HG03196 (cell line): ENCODE results near the gene TNPO3.
A peak's percentile ranks its signal among the peaks of the same experiment; 100 is the strongest.

ENCODE experiments used
- ATAC-seq: cut with Tn5 transposase; IDR thresholded peaks from one replicate; pipeline ENCODE4 v1.9.1; 2021; ENCODE audit not compliant: unreplicated experiment

Gene TNPO3

DNA sequence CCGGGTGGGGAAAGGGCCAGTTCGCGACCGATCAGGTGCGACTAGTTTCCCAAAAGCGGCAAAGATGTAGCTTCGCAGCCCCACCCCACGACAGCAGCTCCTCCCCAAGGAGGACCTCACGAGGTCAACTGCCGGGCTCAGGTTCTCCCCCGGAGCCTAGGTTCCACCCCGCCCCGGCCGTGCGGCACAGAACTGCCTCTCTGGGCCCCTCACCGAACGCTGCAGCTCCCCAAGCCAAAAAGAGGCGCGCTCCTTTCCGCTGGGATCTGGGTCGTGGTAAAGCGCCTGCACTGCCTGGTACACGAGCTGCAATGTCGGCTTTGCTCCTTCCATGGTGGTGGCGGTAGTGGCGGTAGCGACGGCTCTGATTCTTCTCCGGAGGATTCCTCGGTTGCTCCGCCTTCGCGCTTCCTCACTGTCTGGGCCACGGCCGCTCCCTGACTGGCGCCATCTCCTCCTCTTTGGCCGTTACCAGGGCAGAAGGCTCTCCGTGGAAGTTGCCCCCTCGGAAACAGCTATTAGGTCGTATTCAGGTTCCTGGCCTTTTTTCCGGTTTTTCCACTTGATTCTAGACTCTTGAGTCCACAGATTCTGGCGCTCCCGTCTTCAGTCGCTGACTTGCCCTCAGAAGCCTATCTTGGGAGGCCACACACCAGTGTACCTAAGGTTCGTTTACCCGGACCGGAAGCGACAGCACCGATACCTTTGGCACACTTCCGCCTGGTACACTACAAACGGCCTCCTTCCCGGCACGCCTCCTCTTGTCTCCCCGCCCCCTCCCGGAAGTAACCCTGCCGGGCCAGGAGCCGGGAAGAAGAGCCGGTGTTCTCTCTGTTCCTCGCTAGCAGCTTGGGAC lies at the start of gene TNPO3:
Gene TNPO3 (minus strand): TSS at position 674 of the 856 bp plus-strand sequence. CDS start 341 bp downstream, at position 333.
- peak; percentile 85 for ATAC-seq

DNA sequence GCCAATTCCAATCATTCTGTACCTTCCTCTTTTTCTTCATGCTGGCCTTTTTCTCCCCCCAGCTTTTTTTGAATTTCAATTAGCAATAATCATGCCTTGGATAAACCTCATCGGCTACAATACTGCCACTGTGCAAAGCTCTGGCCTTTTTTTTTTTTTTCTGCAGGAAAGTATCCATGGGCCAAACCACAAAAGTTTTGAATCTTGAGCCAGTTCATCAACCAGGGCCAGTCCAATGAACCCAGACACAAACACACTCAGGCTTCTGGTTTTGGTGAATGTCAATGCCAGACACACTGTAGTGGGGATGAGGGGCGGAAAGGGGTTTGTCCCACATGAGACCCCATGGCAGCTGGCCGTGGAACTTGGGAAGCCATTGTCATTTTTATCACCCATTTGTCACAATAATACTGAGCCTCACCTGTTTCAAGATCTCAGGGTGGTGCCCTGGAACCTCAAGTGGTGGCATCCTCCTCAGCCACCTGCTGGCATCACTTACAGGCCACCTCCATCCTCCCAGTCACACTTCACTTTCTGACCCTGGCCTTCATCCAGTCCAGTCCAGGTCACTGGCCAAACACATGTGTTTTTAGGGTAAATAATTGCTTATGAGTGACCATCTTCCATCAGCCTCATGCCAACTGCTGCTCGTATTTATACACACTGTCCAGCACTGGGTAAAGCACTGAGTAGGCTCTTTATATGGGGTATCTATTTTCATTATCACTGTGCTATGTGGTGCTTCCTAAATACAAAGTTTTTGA lies 48.8 kb upstream of the TNPO3 start:
- ATAC-seq, result no peak

DNA sequence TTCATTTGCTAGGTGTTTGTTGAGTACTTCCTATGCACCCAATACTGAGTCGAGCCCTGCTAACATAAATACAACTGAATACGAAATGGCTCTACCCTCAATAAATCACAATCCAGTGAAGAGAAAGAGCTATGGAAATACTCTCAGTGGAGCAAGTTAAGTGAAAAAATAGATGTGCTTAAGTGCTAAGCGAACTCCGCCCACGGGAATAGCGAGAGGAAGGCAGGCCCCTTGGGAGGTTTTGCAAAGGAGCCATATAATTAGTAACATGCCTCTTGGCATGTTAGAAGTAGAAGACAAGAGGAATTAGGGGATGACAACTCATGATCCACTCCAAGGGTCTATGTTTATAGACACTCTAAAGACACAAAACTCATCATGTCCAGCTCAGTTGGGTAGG lies 46.8 kb upstream of the TNPO3 start:
- ATAC-seq, result no peak

DNA sequence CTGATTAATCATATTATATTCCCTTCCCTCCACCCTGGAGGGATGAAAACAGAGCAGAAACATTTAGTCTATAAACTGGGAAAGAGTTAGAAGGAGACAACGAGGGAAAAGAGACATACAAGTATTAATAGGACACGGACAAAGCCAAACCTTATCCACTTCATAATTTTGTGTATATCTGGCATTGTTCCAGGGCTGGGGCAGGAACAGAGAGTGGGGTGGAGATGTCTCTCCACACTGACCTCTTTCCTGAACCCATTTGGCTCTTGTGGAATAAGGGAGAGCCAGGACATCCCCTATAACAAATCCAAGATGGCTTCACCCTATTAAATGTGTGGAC lies 45.9 kb upstream of the TNPO3 start:
- ATAC-seq, result no peak

DNA sequence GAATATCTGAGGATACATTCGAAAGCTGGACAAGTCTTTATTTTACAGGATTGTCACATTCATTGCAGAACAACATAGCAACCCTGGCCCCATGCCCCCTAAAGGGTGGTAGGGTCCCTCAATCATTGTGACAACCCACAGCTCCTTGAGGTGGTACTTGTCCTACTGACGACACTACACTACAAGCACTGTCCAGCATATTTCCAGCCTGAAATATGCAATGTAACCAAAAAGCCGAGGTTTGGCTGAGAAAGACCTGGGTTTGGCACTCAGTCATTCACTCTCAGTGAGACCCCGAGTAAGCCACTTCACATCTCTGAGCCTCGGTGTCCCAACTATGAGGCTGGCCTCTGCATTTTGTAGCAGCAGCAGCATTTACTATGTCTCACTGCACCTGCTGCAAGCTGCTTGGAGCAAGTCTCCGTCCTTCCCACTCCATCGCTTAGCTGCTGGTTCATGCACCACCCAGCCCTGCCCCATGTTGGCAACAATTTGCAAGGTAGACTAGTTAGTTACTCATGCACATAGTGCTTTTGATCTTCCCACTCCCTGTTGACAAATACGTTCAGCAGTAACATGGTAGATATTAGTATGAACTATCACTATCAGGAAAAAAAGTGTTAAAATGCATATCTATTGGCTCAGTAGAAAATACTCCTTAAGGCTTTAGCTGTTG lies 43.6 kb upstream of the TNPO3 start:
- no peak for ATAC-seq

DNA sequence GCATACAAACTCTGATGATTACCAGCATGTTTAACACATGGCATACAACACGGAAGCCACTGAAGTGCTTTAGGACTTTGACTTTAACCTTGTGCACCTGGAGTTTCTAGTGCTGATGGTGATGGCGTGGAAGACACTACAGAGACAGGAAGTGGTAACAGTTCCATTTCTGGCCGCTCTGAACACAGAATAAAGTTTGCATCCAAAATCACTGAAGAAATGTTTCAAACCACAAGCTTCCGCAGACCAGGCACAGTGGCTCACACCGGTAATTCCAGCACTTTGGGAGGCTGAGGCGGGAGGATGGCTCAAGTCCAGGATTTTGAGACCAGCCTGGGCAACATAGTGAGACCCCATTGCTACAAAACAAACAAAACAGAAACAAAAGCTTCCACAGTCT lies 40.3 kb upstream of the TNPO3 start:
- ATAC-seq, result peak; percentile 79

DNA sequence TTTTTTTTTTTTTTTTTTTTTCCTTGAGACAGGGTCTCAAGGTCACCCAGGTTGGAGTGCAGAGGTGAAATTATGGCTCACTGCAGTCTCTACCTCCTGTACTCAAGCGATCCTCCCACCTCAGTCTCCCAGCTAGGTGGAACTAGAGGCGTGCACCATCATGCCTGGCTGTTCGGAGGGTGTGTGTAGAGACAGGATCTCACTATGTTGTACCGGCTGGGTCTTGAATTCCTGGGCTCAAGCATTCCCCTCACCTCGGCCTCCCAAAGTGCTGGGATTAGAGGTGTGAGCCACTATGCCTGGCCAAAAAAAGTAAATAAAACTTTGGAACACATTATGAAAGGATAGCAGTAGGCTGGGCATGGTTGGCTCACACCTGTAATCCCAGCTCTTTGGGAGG lies 39.6 kb upstream of the TNPO3 start:
- ATAC-seq, result no peak

DNA sequence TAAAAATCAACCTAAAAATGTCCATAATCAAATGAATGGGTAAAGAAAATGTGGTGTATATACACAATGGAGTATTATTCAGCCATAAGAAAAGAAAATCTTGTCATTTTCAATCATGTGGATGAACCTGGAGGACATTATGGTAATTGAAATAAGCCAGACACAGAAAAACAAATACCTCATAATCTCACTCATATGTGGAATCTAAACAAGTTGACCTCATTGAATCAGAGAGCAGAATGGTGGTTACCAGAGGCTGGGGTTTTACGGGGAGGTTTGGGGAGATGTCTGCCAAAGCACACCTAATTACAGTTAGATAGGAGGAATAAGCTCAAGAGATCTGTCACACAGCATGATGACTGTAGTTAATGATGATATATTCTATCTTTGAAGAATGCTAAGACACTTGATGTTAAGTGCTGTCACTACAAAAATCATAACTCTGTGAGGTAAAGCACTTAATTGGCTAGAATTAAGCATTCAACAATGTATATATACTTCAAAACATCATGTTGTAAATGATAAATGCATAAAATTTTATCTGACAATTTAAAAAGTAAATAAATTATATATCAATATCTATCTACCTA lies 39.1 kb upstream of the TNPO3 start:
- no peak for ATAC-seq

DNA sequence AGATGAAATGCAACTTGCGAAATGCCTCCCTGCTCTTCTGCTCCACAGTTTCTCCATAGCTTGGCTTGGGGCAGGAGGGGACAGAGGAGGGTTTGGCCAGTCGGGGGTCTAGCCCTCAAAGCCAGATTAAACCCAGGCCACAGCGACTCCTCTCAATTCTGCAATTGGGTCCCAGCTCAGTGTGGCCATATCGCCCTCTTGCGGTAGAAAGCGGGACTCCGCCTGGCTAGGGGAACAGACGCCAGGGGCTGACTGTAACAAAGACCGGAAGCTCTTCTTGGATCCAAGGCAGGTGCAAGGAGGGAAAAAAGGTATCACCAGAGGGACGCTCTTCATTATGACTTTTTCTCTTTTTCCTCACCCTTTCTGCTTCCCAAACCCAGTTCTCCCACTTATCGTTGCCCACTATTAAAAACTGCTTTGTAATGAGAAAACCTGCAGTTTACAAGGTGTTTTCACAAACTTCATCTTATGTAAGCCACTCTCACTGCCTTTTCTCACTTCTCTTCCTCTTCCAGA lies 36.6 kb upstream of the TNPO3 start:
- peak; percentile 51 for ATAC-seq

DNA sequence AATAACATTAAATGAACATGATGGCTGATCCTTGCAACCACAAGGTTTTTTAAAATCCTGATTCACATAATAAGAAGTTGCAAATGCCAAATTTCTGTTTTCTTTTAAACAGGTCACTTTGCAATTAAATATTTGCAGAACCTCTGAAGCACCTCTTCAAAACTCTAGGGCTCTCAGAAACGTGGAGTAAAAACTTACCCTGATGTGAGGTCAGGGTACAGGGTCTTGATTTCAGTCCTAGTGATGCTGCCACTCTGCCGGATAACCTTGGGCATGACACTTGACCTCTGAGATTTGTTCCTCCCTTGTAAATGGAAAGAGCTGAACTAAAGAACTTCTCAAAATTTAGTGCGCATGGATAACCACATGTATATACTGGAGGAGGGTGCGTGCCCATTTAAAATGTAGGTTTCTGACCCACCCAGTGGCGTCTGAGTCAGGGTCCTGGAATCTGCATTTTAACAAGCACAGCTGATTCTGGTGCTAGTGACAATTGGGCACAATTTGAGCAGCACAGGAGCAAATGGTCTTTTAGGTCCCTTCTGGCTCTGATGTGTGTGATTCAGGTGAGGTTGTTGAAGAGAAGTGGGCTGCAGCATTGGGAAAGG lies 35.5 kb upstream of the TNPO3 start:
- ATAC-seq, result no peak

DNA sequence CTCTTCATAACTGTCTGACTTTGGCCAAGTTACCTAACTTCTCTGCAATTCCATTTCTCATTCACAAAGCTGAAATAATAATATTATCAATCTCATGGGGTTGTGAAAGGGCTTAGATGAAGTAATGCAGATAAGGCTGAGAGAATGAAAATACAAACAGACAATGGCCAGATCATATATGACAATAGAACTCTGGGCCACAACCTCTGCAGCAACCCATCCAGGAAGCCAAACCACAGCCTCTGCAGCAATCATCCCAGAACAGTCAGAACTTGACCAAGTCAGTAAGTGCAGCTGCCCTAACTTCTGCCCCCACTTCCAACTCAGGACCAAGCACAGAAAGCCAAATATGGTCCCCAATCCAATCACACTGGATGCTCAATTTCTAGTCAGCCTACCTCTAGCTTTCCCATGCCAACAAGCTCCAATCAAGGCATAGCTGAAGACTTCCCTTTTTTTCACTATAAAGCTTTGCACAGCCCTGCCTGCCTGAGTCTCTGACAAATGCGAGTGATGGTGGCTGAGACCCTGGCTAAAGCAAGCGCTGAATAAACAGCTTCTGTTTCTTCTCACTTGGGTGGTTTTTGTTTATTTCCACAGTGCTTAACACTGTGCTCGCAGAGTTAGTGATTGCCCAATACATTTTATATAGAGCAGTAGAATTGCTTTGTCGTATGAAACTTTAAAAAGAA lies 34.8 kb upstream of the TNPO3 start:
- ATAC-seq, result peak; percentile 56

DNA sequence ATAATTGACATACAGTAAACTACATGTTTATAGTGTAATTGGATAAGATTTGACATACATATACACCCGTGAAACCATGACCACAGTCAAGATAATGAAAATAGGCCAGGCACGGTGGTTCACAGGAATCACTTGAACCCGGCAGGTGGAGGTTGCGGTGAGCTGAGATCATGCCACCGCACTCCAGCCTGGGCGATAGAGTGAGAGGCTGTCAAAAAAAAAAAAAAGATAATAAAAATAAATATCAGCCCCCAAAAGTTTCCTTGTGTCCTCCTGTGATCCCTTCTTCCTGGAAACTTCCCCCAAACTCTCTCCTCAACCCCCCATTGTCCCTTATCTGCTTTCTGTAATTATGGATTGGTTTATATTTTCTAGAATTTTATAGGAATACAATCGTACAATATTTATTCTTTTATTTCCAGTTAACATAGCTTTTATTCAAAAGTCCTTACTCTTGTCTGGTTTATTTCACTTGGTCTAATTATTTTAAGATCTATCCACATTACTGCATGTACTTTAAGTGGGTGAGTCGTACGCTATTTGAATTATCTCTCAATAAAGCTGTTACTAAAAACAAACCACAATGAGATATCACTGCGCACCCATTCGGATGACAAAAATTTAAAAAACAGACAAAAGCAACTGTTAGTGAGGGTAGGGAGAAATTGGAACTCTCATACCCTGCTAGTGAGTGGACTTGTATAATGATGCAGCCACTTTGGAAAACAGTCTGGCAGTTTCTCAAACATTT lies 30.1 kb upstream of the TNPO3 start:
- ATAC-seq, result no peak

DNA sequence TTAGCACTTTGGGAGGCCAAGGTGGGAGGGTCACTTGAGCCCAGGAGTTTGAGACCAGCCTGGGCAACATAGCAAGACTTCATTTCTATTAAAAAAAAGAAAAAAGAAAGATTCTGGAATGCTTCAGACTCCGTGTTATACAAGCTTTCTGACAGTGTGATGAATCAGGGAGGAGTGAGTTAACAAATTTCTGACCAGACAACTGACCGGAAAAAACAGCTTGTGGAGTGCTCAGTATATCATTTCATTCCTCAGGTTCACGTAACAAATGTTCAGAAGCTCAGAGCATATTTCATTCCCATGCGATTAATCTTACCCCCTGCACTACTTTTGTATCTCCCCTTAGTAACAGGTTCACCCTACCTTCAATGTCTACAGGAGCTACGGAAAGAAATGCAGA lies 28.6 kb upstream of the TNPO3 start:
- no peak for ATAC-seq

DNA sequence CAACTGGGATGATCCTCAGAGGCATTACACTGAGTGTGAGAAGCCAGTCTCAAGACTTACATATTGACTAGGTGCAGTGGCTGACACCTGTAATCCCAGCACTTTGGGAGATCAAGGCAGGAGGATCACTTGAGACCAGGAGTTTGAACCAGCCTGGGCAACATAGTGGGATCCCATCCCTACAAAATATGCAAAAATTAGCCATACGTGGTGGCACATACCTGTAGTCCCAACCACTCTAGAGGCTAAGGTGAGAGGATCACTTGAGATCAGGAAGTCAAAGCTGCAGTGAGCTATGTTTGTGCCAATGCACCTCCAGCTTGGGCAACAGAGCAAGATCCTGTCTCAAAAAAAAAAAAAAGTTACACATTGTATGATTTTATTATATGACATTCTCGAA lies 23.5 kb upstream of the TNPO3 start:
- no peak for ATAC-seq

DNA sequence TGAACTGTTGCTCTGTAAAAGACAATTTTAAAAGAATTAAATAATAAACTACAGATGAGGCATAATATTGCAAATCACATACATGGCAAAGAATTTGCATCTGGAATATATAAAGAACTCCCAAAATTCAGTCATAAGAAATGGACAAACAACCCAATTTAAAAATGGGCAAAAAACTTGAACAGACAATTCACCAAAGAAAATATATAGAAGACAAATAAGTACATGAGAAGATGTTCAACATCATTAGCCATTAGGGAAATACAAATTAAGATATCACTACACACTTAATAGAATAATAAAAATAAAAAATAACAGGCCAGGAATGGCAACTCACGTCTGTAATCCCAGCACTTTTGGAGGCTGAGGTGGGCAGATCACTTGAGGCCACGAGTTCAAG lies 22.0 kb upstream of the TNPO3 start:
- ATAC-seq, result no peak

DNA sequence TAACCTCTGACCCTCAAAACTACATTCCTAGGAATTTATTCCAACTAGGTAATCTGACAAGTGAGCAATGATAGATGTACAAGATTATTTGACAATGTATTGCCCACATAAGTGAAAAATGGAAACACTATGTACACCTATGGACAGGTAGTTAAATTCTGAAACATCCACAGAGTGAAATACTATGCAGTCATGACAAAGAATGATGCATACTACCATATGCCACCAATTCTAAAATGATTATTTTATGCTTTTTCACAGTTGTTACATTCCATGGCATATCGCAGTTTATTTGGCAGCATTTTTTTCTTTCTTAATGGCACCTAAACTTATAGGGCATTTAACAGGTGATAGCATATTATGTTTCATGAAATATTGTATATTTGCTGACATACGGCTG lies 20.1 kb upstream of the TNPO3 start:
- no peak for ATAC-seq

DNA sequence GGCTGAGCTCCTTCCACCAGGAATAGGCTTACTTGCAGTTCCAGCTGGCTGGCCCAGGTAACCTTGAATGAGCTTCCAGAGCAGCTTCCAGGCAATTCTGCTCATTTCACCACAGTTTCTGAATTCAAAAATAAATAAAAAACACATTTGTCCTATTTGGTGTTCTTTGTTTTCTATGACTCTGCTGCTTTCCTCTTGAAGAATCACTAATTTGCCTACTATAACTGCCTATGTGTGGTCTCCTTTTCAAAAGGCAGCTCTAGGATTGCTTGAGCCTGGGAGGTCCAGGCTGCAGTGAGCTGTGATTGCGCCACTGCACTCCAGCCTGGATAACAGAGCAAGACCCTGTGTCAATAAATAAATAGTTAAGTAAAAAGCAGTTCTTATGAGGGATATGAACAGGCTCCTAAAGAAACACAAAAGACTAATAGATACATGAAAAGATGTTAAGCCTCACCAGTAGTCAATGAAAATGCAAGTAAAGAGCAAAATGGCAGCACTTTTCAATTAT lies 19.5 kb upstream of the TNPO3 start:
- ATAC-seq, result no peak

DNA sequence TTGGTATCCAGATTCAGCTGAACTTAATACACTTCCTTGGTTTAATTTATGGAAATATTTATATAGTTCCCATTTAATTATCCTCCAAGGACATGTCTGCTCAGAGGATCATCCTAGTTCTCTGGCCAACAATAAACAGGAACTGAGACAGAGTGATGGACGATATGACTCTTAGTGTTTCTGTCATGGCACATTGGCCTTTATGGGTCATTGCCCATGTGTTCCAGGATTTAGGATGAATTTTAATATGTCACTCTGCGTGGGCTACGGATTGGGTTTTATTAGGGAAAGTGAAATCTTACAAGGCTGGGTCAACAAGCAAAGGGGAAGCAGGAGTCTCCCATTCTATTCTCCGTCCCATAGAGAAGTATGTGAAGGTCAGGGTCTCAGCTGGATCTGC lies 18.8 kb upstream of the TNPO3 start:
- ATAC-seq, result no peak

DNA sequence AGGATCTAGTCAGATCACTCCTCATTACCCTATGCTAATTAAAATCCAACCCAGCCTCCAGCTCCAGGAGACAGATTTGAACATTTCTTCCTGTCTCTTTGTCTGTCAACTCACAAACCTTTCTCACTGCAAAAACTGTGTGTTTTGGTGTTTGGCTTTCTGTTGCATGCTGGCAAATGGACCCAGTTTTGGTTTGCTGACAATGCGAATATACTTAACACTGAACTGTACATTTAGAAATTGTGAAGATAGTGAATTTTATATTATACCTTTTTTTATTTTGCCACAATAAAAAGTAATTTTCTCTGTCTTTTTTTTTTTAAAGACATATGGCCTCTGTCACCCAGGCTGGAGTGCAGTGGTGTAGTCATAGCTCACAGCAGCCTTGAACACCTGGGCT lies 18.3 kb upstream of the TNPO3 start:
- no peak for ATAC-seq
